IMR-90 (cell line): ENCODE results near the gene ATP5PD.

ENCODE experiments used
- BHLHE40 ChIP-seq: fragments of 150-350 bp; IDR thresholded peaks from 2 replicates; pipeline ENCODE4 v1.6.1; 2016; ENCODE audit warnings: mild to moderate bottlenecking, low read depth, low read length
- MAFK ChIP-seq: IDR thresholded peaks from 2 replicates; pipeline ENCODE4 v1.6.1; 2012; ENCODE audit warnings: low read depth, low read length, improper control_type of control experiment
- MAZ ChIP-seq: IDR thresholded peaks from 2 replicates; pipeline ENCODE4 v1.6.1; 2012; ENCODE audit warnings: low read depth, mild to moderate bottlenecking, low read length, improper control_type of control experiment, moderate library complexity, borderline replicate concordance
- MXI1 ChIP-seq: IDR thresholded peaks from 2 replicates; pipeline ENCODE4 v1.6.1; 2012; ENCODE audit warnings: low read depth, mild to moderate bottlenecking, low read length, moderate library complexity, borderline replicate concordance
- POLR2A ChIP-seq: IDR thresholded peaks from 2 replicates; pipeline ENCODE4 v1.6.1; 2012; ENCODE audit warnings: mild to moderate bottlenecking, low read depth, low read length
- RAD21 ChIP-seq: IDR thresholded peaks from 2 replicates; pipeline ENCODE4 v1.6.1; 2012; ENCODE audit warnings: low read length, improper control_type of control experiment
- RFX5 ChIP-seq: IDR thresholded peaks from 2 replicates; pipeline ENCODE4 v1.8.0; 2012; ENCODE audit warnings: low read depth, mild to moderate bottlenecking, low read length, moderate library complexity
- SMC3 ChIP-seq: fragments of 150-350 bp; IDR thresholded peaks from 2 replicates; pipeline ENCODE4 v1.6.1; 2016; ENCODE audit warnings: low read depth, mild to moderate bottlenecking, antibody characterized with exemption, low read length, moderate library complexity
- TF ChIP-seq, protein P1 (sequence below): conservative IDR thresholded peaks from 2 replicates; pipeline ENCODE4 v1.5.1; 2012; ENCODE audit warnings: mild to moderate bottlenecking, low read depth, low read length, improper control_type of control experiment
- TF ChIP-seq, protein P2 (sequence below): fragments of 150-350 bp; IDR thresholded peaks from 2 replicates; pipeline ENCODE4 v1.6.1; 2017; ENCODE audit warnings: mild to moderate bottlenecking, antibody characterized with exemption, low read length, low read depth

DNA sequence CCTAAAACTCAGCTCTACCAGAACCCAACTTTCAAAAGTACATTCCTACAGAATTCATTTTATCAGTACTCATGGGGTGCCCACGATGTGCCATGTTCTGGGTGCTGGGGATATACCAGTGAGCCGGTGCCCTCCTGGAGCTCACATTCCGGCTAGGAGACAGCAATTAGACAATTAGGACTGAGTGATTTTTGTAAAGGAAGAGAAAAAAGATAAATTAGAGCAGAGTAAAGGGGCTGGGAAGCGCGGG lies 34.7 kb downstream of the ATP5PD start:
- TF ChIP-seq, protein P1, sequence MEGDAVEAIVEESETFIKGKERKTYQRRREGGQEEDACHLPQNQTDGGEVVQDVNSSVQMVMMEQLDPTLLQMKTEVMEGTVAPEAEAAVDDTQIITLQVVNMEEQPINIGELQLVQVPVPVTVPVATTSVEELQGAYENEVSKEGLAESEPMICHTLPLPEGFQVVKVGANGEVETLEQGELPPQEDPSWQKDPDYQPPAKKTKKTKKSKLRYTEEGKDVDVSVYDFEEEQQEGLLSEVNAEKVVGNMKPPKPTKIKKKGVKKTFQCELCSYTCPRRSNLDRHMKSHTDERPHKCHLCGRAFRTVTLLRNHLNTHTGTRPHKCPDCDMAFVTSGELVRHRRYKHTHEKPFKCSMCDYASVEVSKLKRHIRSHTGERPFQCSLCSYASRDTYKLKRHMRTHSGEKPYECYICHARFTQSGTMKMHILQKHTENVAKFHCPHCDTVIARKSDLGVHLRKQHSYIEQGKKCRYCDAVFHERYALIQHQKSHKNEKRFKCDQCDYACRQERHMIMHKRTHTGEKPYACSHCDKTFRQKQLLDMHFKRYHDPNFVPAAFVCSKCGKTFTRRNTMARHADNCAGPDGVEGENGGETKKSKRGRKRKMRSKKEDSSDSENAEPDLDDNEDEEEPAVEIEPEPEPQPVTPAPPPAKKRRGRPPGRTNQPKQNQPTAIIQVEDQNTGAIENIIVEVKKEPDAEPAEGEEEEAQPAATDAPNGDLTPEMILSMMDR: no peak
- TF ChIP-seq RFX5 (no peak), SMC3 (no peak), POLR2A (no peak), MAZ (no peak), MAFK (no peak), RAD21 (no peak), MXI1 (no peak), BHLHE40 (no peak; the same call in 1 of the 2 replicates)
- TF ChIP-seq, protein P2, sequence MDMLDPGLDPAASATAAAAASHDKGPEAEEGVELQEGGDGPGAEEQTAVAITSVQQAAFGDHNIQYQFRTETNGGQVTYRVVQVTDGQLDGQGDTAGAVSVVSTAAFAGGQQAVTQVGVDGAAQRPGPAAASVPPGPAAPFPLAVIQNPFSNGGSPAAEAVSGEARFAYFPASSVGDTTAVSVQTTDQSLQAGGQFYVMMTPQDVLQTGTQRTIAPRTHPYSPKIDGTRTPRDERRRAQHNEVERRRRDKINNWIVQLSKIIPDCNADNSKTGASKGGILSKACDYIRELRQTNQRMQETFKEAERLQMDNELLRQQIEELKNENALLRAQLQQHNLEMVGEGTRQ: no peak
